DMS 273 (cell line): ENCODE data around the gene DDX47.
A peak's percentile ranks its signal among the peaks of the same experiment; 100 is the strongest.
"Not testable (repeated sequence)": the region's sequence is repeated elsewhere in the genome, so short reads cannot be mapped to it uniquely, and the experiment has no call there.

Experiments
- DNase-seq: peaks from one replicate; lab custom pipeline; 2025; ENCODE audit not compliant: unreplicated experiment; lab: John Stamatoyannopoulos, UW

DDX47 gene

GRCh38 chr12:12820376-12820775 lies 7.2 kb downstream of the DDX47 start:
- DNase-seq: not testable (repeated sequence)

- DNase-seq: no peak
These were observed 8.8 kb downstream of the DDX47 start for GRCh38 chr12:12821975-12822374.

GRCh38 chr12:12822886-12823285 lies 9.7 kb downstream of the DDX47 start:
- no peak for DNase-seq

GRCh38 chr12:12823300-12823699 lies 10.2 kb downstream of the DDX47 start:
- DNase-seq: no peak

DNA sequence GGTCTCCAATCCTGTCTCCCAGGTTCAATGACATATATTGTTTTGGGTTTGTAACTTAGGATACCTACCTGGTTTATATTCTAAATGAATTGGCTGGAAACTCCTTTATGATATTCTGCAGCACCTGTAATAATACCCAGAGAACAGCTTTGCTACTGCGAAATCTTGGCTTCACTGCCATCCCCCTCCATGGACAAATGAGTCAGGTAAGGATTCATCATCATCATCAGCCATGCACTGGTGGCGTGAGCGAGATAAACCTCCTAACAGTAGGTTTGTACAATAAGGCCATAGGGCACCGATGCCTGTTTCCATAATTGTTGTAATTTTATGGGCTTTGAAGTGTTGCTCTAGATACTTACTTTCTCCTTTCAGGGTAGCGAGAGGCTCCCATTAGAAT lies 10.7 kb downstream of the DDX47 start:
- DNase-seq: no peak

- no peak for DNase-seq
These were observed 22.4 kb downstream of the DDX47 start for GRCh38 chr12:12835378-12836146.

GRCh38 chr12:12836571-12836970 lies 23.4 kb downstream of the DDX47 start:
- DNase-seq: no peak

DNA sequence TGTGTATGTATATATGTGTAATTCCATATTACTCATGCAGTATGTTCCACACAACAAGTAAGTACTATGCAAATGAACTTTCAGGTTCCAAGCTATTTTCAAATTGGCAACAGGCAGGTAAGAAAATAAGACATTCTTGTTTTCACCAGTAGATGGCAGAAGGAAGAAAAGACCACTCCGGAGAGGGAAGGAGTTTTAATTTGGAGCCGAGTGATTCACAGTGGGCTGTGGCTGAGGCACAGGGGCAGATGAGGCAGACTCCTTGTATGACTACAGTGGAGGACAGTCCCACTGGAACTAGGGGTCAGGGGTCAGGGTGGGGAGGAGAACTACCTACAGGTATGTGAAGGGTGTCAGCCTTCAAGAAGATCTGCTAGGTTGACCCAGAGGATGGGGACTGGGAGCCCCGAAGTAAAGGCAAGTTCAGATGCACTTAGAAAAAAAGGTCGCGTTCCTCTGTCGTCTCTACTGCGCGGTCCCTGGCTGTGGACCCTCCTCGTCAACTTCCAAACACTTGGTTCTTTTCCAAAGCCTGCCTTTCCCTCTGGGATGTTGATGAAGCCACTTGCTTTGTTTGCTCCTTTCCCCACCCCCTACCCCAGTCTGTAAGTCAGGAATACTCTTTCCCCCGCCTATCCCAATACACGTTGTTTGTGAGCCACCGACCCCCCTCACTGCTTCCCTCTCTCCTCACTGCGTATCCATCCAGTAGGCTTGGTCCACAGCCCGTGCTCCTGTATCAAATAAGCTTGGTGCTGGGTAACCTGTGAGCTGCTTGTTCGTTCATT lies 24.1 kb downstream of the DDX47 start:
- DNase-seq: peak; percentile 64

GRCh38 chr12:12837813-12838153 lies 24.6 kb downstream of the DDX47 start:
- no peak for DNase-seq

GRCh38 chr12:12839003-12839395 lies 25.9 kb downstream of the DDX47 start:
- no peak for DNase-seq

DNA sequence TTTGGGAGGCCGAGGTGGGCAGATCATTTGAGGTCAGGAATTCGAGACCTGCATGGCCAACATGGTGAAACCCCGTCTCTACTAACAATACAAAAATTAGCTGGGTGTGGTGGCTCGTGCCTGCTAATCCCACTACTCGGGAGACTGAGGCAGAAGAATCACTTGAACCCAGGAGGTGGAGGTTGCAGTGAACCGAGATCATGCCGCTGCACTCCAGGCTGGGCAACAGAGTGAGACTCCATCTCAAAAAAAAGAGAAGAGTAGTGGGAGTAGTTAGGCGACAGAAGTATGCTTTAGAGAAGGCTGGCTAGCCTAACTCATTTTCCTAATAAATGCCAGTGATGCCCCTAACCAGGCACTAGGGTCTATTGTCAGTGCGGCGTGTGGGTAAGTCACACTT lies 26.3 kb downstream of the DDX47 start:
- not testable (repeated sequence) for DNase-seq

DNA sequence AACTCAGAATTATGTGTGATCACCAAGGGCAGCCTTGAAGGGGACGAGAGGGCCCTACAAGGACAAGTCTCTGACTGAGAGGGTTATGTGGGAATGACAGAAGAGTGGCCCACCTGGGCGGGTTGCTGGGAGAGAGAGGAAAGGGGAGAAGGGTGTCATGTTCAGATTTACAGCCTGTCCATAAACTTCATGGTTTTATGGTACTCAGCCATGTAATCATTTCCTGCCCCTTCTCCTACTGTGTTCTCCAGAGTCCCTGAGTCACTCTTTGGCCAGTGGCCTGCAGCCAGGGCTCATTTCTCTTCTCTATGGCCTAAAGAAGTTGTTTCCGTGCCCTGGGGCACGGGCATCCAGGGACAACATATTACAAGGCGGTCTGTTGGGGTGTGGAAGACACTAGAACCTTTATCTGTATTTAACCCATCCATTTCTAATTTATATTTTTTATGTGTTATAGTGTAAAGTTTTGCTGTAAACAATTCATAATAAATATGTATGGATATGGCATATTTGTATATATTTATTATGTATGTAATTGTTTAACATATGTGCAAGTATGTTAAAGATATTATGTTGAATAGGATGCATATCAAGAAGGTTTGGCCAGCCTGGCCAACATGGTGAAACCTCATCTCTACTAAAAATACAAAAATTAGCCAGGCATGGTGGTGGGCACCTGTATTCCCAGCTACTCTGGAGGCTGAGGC lies 26.9 kb downstream of the DDX47 start:
- no peak for DNase-seq

DNA sequence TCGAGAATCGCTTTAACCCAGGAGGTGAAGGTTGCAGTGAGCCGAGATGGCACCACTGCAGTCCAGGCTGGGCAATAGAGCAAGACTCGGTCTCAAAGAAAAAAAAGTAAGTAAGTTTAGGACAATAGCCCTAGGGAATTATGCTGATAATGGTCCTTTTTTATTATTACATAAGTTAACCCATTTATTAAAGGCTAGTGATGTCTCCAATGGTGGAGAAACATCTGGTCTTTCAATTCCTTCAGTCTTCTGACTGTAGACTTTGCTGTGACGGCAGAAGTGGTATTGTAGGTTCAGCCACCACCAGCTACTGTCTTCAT lies 27.4 kb downstream of the DDX47 start:
- DNase-seq: no peak

DNA sequence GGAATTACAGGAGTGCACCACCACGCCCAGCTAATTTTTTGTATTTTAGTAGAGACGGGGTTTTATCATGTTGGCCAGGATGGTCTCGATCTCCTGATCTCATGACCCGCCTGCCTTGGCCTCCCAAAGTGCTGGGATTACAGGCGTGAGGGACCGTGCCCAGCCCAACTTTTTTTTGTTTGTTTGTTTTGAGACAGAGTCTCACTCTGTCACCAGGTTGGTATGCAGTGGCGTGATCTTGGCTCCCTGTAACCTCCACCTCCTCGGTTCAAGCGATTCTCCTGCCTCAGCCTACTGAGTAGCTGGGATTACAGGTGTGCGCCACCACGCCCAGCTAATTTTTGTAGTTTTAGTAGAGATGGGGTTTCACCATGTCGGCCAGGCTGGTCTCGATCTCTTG lies 28.3 kb downstream of the DDX47 start:
- DNase-seq: not testable (repeated sequence)

DNA sequence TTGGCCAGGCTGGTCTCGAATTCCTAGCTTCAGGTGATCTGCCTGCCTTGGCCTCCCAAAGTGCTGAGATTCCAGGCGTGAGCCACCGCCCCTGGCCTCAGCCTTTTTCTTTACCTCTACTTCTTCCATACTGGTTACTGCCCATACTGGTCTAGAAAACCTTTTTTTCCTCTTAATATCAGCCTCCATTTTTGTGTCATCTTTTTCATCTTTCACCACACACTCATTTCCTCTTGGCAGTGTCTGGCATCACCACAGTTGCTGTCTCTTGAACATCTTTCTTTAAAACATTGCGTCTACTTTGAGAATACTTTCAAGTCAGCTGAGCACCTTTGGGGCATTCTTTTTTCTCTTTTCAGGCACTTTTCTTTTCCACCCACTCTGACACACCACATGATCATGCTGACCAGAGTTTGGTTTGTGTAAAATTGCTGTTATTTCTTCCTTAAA lies 32.7 kb downstream of the DDX47 start:
- DNase-seq: no peak

GRCh38 chr12:12846780-12847179 lies 33.6 kb downstream of the DDX47 start:
- not testable (repeated sequence) for DNase-seq

DNA sequence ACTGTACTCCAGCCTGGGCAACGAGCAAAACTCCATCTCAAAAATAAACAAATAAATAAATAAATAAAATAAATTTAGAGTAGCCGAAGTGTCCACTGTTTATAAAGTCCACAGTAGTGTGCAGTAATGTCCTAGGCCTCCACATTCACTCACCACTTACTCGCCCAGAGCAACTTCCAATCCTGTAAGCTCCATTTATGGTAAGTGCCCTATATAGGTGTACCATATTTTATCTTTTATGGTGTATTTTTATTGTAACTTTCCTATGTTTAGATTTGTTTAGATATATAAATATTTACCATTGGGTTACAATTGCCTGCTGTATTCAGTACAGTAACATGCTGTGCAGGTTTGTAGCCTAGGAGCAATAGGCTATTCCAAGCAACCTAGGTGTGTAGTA lies 40.3 kb downstream of the DDX47 start:
- DNase-seq: no peak

GRCh38 chr12:12859690-12860089 lies 46.5 kb downstream of the DDX47 start:
- DNase-seq: peak; percentile 66

DNA sequence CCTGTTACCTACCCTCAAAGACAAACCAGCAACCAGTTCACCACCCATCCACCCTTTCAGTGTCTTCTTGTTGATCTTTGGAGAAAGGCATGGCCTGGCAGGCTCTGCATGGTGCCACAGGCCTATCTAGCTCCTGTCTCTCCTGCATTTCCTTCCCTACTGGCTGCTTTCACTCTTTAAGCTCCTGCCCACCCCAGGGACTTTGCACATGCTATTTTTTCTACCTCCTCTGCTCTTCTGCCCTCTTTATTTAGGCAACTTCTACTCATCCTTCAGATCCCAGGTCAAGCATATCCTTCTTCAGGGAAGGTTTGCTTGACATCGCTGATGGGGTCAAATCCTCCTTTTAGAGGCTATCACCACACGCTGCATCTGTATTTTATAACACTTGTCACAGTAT lies 51.1 kb downstream of the DDX47 start:
- DNase-seq: no peak

DNA sequence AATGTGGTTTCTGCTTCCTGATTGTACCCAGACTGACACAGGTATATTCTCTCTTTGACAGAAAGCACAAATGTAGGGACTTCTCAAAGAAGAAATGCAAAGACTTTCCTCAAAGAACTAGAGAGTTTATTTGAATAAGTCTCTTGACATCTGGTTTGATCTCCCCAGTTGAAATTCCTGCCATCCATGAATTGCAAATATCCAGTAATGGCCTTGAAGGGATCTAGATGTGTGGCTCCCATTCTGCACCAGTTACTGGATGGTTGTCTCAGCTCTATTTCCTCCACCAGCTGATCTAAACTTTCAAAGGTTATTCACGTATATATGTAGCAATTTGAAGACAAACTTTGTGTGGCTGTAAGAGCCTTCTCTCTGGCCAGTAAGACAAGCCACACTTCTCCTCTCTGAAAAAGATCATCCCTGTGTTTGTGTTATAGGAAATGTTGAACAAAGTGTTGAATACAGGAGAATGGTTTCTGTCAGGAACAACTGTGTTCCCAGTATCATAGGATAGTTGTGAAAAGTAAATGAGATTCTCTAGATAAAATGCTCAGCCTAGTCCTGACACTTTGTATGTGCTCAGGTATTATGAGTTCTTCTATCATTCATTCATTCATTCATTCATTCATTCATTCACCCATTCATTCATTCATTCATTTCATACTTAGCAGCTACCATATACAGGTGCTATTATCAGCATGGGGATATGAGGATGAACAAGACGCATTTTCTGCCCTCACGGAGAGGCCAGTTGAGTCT lies 55.5 kb downstream of the DDX47 start:
- DNase-seq: no peak

- no peak for DNase-seq
These were observed 57.3 kb downstream of the DDX47 start for GRCh38 chr12:12870465-12870864.
